Fibroblast of the aortic adventitia (primary cell): ENCODE results near the gene FAM210A. TPM values are rescaled to one million over a fixed set of nuclear protein-coding genes. Genes with fewer than 3 reads are reported as not detected.
"Not testable (repeated sequence)": the region's sequence is repeated elsewhere in the genome, so short reads cannot be mapped to it uniquely, and the experiment has no call there.

Source experiments
- DNase-seq: peaks from one replicate; pipeline ENCODE4 v3.0.0-alpha.2; 2010; ENCODE audit warnings: low read depth
- H3K4me3 ChIP-seq: 2 replicates; pipeline ENCODE4 v1.5.1; 2011; ENCODE audit warnings: low read depth, mild to moderate bottlenecking, control low read depth, low read length, moderate library complexity
- total RNA-seq: library from RNA; depleted of rRNA; stranded (reverse); fragments of >200 nt; gene quantifications from 2 replicates; pipeline ENCODE4 v1.2.3, GENCODE V29; 2012; ENCODE audit warnings: low replicate concordance
- TF ChIP-seq, protein P1 (sequence below): IDR thresholded peaks from 2 replicates; pipeline ENCODE4 v1.5.1; 2011; ENCODE audit warnings: mild to moderate bottlenecking, low read length, control low read depth, inconsistent platforms; ENCODE audit not compliant: insufficient read depth

FAM210A gene
- total RNA-seq, 1 donor, result 24.5 TPM

DNA sequence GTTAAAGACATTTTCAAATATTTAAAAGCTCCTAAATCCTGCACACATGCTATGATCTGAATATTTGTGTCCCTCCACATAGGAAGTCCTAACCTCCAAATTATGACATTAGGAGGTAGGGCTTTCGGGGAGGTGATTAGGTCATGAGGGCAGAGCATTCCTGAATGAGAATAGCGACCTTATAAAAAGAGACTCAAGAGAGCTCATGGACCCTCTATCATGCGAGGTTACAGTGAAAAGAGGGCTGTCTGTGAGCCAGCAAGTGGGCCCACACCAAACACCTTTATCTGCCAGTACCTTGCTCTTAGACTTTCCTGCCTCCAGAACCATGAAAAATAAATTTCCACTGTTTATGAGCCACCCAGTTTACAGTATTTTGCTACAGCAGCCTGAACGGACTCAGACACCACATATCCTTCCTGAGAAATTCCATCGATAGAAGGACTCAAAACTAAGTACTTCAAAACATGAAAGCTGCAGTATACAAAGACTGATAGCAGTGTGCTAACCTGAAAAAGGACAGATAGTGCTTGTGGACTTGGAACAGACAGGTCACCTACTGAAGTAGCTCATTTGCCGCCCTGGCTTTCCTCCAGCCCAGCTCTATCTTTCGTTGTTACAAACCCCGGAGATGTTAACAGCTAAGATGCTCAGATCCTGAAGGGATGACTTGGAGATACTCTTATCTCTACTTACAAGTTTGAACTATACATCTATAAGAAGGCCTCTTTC lies 13.8 kb downstream of the FAM210A start:
- TF ChIP-seq, protein P1, sequence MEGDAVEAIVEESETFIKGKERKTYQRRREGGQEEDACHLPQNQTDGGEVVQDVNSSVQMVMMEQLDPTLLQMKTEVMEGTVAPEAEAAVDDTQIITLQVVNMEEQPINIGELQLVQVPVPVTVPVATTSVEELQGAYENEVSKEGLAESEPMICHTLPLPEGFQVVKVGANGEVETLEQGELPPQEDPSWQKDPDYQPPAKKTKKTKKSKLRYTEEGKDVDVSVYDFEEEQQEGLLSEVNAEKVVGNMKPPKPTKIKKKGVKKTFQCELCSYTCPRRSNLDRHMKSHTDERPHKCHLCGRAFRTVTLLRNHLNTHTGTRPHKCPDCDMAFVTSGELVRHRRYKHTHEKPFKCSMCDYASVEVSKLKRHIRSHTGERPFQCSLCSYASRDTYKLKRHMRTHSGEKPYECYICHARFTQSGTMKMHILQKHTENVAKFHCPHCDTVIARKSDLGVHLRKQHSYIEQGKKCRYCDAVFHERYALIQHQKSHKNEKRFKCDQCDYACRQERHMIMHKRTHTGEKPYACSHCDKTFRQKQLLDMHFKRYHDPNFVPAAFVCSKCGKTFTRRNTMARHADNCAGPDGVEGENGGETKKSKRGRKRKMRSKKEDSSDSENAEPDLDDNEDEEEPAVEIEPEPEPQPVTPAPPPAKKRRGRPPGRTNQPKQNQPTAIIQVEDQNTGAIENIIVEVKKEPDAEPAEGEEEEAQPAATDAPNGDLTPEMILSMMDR, result no peak
- H3K4me3 ChIP-seq, result no peak overlapping the region
- no peak for DNase-seq

DNA sequence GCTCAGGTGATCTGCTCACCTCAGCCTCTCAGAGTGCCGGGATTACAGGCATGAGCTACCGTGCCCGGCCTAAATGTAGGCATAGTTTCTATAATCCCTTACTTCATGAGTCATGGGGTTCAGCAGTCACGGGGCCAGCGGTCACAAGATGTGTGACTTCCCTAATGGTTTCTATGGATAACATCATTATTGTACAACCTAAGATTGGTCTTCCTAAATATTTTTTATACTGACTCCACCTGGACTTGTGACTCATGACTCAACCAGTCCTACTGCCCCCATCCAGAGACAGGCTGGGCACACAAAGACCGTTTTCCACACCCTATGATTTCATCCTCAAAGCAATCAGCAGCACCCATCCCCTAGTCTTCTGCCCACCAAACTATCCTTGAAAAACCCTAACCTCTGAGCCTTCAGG lies 15.9 kb downstream of the FAM210A start:
- TF ChIP-seq, protein P1, result no peak
- no peak overlapping the region for H3K4me3 ChIP-seq
- no peak for DNase-seq

- DNase-seq, result no peak
- H3K4me3 ChIP-seq, result no peak overlapping the region
- TF ChIP-seq, protein P1, result no peak
Observed at GRCh38 chr18:13703899-13704298, 22.5 kb downstream of the FAM210A start.

- TF ChIP-seq, protein P1, result no peak
- H3K4me3 ChIP-seq, result no peak overlapping the region
- no peak for DNase-seq
Observed at GRCh38 chr18:13700153-13700552, 26.2 kb downstream of the FAM210A start.

DNA sequence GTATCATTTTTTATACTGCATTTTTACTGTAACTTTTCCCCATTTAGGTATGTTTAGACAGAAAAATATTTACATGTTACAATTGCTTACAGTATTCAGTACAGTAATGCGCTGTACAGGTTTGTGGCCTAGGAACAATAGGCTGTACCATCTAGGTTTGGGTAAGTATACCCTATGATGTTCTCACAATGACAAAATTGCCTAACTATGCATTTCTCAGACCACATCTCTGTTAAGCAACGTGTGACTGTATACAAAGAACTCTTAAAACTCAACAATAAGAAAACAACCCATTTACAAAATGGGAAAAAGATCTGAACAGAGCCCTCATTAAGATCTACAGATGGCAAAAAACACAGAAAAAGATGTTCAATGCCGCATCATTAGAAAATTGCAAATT lies 29.4 kb downstream of the FAM210A start:
- no peak overlapping the region for H3K4me3 ChIP-seq
- TF ChIP-seq, protein P1, result no peak
- DNase-seq, result no peak

GRCh38 chr18:13695337-13695736 lies 31.0 kb downstream of the FAM210A start:
- not testable (repeated sequence) for H3K4me3 ChIP-seq

GRCh38 chr18:13690060-13690459 lies 36.3 kb downstream of the FAM210A start:
- not testable (repeated sequence) for H3K4me3 ChIP-seq, DNase-seq

More at GRCh38 chr18:13695337-13695736, 31.0 kb downstream of the FAM210A start:
- not testable (repeated sequence) for DNase-seq
